PC-3 (cell line): ENCODE data around the gene NIPAL3.

Experiments used
- CTCF ChIP-seq: fragments of 300-600 bp; sonication (generic); conservative IDR thresholded peaks from 2 replicates; pipeline ENCODE4 v1.5.1; 2017; ENCODE audit warnings: antibody characterized with exemption, low read depth, mild to moderate bottlenecking, low read length
- EZH2 ChIP-seq: fragments of 300-600 bp; sonication (generic); IDR thresholded peaks from one replicate; pipeline ENCODE4 v1.6.1; 2017; ENCODE audit warnings: antibody characterized with exemption, mild to moderate bottlenecking, low read length; ENCODE audit not compliant: unreplicated experiment
- EZH2phosphoT487 ChIP-seq: fragments of 300-600 bp; sonication (generic); IDR thresholded peaks from 2 replicates; pipeline ENCODE4 v1.6.1; 2018; ENCODE audit warnings: mild to moderate bottlenecking, antibody characterized with exemption, low read length, borderline replicate concordance

- no peak for TF ChIP-seq CTCF
- no peak for TF ChIP-seq EZH2
- no peak for TF ChIP-seq EZH2phosphoT487
Observed at GRCh38 chr1:24380508-24380907, 35.1 kb upstream of the NIPAL3 start.
